AML-193 (cell line): ENCODE results near the gene PLXNB2.

Experiments
- DNase-seq, 2 experiments: peaks; one replicate each; lab custom pipeline; 2025; lab: John Stamatoyannopoulos, UW

Gene PLXNB2

GRCh38 chr22:50310031-50310722 lies 2.7 kb upstream of the PLXNB2 start:
- no peak for DNase-seq

- no peak for DNase-seq
Observed at GRCh38 chr22:50309601-50309991, 2.1 kb upstream of the PLXNB2 start.

DNA sequence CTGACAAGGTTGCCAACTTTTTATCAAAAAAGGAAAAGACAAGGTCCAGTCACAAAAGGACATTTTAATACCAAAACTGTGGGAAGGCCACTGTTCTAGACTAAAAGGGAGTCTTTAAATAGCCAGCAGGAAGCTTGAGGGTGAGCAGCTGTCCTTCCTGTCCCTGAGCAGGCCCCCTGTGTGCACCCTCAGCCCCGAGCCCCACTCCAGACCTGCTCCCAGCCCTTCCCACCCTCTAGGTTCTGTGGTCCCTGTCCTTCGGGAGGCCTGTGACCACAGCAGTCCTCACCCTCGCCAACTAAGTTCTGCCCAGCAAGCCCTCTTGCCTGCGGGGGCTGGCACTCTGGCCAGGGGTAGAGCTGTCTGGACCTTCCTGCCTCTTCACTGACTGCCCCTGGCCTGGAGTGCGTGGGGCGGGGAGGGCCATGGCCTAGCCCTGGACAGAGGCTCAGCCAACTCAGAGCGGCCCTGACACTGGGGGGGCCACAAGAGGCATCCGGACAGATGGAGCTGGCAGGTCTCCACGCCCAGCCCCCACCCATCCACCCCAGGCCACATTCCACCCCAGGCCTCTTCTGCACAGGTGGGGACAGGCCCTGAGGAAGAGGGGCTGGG lies 1.6 kb upstream of the PLXNB2 start:
- no peak for DNase-seq

GRCh38 chr22:50308597-50308935 lies 1.1 kb upstream of the PLXNB2 start:
- DNase-seq, result no peak

DNA sequence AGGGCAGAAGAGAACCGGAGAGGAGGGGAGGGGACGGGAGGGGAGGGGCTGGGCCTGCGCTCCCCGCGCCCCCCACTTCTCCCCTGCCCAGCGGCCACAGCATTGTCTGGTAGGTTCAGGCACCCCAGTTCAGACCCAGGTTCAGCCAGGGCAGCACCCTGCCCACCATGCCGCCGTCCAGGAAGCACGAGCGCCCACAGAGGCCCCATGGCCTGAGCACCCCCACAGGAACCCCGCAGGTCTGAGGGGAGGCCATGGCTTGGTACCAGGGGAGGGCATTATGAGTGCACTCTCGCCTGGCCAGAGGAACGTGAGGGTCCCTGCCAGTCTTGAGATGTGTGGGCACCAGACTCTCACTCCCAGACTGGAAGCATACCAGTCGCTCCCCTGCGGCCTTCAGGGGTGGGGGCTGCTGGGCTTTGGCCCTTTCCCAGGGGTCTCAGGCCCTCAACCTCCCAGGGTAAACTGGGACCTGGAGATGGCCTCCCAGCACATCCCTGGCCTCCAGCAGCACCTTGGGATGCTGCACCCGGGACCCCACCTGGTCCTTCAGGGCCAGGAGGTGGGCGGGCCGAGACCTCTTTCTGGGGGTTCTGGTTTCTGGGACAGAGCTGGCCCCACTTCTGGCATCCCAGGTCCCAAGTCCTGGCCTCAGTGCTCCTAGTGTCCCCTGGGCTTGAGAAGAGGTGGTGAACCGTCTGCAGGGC lies 597 bp upstream of the PLXNB2 start:
- no peak for DNase-seq

DNA sequence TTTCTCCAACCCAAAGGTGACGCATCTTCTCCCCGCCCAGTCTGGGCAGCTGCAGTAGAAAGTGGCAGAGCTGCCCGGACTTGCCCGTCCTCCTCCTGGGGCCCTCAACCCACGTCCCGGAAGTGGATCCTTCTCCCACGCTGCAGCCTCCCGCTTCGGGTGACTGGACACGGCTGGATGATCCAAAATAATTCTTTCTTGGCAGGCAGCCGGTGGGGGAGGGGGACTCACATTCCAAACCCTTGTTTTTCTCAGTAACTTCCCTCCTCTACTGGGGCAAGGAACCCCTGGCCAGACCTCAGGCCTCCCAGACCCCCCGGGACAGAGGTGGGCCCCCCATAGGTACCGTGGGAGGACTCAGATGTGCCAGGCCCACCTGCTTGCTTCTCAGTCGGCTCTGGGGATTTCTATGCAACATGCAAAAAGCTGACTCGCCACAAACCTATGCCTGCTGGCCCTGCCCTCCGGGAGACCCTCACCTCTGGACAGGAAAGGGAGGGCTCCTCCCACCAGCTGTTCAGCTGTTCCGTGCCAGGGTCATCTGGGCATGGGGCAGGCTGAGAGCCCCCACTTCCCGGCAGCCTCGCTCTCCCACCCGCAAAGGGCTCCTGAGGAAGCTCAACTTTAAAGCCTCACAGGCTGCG lies 1.4 kb downstream of the PLXNB2 start:
- peak in 1 of 2 experiments; percentile 11 for DNase-seq

- DNase-seq, result no peak
Observed at GRCh38 chr22:50305393-50305922, 2.0 kb downstream of the PLXNB2 start.

GRCh38 chr22:50304528-50305392 lies 2.7 kb downstream of the PLXNB2 start:
- DNase-seq, result no peak

- peak in 1 of 2 experiments; percentile 6 for DNase-seq
Observed at GRCh38 chr22:50303848-50304527, 3.5 kb downstream of the PLXNB2 start.

DNA sequence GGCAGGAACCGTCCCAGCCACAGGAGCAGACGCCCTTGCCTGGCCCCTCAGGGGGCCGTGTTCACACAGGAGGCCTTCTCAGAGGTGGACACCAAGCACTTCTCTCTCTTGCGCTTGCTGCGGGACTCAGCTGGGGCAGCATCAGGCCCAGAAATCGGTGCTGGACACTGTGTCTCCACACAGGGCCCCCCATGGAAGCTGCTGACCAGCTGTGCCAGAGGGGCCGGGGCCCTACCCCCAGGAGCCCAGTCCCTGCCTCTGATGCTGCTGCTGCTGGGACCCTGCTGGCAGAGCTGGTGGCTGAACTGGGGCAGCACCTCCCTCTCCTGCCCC lies 4.0 kb downstream of the PLXNB2 start:
- no peak for DNase-seq

DNA sequence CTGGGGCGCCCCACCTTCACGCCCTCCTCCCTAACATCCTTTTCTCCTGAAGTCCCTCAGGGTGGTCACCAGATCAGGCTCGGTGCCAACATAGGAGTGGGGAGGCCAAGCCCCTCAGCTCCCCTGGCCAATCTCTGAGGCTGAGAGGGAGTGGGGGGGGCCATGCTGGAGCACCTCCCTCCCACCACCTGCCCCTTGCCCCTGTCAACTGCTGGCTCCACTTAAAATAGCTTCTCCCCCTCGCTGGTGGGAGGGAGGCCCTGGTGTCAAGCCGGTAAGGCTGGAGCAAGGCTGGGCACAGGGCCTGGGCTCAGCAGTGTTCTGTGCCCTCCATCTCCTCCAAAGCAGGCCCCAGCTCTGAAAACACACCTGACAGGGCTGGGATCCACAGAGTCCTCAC lies 4.9 kb downstream of the PLXNB2 start:
- no peak for DNase-seq

DNA sequence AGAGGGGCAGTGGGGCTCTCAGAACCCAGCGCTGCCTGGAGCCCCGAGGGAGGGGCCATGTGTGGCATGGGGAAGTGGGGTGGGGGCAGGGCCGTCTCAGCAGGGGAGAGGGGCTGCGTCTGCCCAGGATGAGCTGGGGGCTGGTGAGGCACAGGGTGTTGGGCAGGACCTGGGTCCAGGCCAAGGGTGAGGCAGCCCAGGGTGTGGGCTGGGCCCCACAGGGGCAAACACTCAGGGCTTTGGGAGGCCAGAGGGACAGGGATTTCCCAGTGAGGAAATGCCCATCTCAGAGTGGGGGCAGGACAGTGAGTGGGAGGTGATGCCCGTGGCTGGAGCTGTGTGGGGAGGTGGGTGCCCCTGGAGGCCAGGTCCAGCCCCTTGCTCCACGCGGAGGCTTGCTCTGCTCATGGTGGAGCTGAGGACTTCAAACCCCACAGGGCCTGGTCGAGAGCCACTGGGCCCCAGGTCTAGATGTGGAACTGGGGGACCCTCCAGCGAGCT lies 5.4 kb downstream of the PLXNB2 start:
- no peak for DNase-seq

- DNase-seq, result no peak
Observed at GRCh38 chr22:50301581-50301991, 5.9 kb downstream of the PLXNB2 start.

DNA sequence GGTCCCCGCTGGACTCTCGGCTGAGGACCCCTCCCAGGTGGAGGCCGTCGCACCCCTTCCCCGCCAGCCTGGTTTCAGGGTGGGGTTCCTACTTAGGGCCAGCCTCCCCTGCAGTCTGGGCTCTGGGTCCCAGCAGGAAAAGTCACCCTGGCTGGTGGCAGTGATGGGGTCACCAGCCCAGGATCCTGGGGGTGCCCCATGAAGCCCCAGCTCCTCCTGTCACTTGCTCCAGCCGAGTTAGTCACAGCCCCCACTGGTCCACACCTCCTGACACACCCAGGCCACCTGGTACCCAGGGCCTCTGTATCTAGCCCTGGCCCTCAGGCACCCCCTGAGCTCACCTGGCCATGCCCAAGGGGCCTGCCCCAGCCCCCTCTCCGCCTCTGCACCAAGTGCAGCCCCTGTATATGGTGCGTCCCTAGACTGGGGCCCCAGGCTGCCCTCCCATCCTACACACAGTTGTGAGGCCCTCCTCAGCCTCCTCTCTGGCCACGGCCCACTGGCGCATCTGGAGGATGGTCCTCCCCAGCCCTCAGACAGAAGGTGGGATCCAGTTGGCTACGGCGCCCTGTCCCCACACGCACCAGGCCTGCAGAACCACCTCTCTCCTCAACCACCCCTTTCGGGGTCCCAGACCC lies 6.7 kb downstream of the PLXNB2 start:
- DNase-seq, result no peak

- no peak for DNase-seq
Observed at GRCh38 chr22:50299785-50300619, 7.4 kb downstream of the PLXNB2 start.

DNA sequence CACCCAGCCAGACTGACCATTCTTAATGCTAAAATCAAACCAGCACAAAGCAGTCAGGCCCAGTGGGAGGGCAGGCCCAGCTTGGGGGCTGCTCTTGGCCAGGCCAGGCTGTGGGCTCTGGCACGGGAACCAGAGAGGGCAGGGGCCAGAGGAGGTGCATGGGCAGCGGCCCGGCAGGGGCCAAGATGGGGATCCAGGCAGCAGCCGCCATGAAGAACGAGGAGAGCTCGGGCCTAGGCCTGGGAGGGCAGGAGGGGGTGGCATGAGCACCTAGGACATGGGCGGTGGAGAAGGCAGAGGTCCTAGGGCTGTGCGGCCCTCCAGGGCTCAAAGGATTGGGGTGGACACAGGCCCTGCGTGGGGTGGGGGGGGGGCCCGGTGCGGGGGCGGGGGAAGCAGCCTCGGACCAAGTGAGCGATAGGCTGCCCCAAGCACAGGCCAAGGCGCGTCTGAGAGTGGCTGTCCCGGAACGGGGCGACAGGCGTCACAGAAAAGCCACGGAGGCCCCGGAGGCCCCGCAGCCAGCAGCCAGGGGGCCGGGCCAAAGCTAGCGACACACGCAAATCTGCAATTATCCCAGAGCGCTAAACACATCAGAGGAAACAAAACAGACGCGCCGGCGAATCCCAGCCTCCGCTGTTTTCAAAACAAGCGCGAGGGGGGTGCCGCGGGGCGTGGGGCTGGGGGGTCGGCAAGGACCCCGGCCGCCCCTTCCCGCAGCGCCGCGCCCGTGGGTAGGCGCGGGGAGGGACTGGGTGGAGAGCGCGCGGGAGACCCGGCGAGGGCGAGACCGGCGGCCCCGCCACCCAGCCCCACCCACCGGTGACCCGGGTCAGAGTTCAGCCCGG lies 8.3 kb downstream of the PLXNB2 start:
- DNase-seq, result no peak

DNA sequence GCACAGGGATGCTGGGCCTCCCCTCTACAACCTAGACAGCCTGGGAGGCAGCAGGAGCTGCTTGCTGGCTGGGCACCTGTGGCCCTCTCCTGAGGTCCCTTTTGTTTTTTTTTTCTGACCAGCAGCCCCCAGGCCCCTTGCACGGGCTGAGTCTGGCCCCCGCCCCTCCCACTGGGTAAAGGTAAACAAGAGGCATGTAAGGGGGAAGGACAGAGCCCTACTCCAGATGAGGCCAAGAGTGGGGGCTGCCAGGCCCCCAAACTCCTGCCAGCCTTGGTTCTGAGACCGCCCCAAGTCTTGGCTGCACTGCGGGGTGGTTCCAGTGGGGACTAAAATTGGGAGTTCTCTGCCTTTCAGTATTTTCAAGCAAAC lies 9.2 kb downstream of the PLXNB2 start:
- no peak for DNase-seq

DNA sequence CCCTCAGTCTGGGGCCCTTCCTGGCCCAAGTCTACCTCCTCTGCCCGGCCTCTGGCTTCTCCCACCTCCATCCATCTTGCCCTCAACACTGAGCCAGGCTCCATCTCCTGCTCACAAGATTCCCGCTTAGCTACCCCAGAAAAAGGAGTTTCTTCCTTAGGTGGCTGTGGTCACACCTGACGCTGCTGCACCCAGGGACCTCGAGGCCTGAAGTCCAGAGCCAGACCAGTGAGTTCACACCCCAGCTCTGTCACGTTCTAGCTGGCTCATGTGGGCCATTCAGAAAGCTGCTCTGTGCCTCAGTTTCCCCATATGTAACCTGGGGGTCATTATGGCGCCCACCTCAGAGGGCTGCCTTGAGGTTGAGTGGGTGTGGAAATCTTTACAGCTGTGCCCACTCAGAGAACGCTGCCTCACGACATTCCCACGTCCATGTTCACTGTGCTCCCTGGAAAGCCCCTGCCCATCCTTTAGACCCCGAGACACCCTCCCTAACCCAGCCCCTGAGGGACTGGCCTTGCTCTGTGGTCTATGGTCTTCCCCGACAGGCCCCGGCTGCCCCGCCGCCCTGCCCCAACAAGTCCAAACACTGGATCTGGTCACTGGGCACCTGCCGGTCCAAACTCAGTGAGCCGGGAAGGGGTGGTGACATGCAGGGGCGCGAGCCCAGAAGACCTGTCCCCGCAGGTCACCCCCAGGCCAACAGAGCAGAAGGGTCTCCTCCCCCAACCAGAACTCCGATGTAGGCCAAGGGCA lies 9.8 kb downstream of the PLXNB2 start:
- no peak for DNase-seq
